Posterior cingulate gyrus (tissue), 11 donors: Measurements from ENCODE around the gene PPARA.

Source experiments
- DNase-seq, 10 donors: peaks; one replicate each; pipeline versions ENCODE4 v3.0.0 to v3.0.0-alpha.2; 2020 to 2021; ENCODE audit warnings: mixed read lengths in 3 of 10
- intact Hi-C: fragments of 100-400 bp; cut with DNase I; formaldehyde crosslinking; loops from one replicate; pipeline ENCODE4 v1.15.1; 2023

Gene PPARA

GRCh38 chr22:46139895-46140350 is 10.4 kb upstream of the PPARA start:
- DNase-seq: peak in 2 of 10 donors; percentile 59 to 64
- intact Hi-C loops: no loop called here

GRCh38 chr22:46140989-46141928 is 9.1 kb upstream of the PPARA start:
- intact Hi-C loops: no loop called here

GRCh38 chr22:46142548-46143490 is 7.5 kb upstream of the PPARA start:
- intact Hi-C loops: no loop called here
- peak in 4 of 10 donors; percentile 11 to 62 (median 52) for DNase-seq

More at GRCh38 chr22:46140989-46141928, 9.1 kb upstream of the PPARA start:
- peak in 2 of 10 donors; percentile 27 to 40 for DNase-seq

- DNase-seq: peak in 4 of 10 donors; percentile 2 to 58 (median 47)
- intact Hi-C loops: no loop called here
These were observed 6.7 kb upstream of the PPARA start for GRCh38 chr22:46143491-46144147.

GRCh38 chr22:46145361-46145851 is 4.9 kb upstream of the PPARA start:
- DNase-seq: peak in 4 of 10 donors; percentile 13 to 74 (median 62)
- intact Hi-C loops: no loop called here

GRCh38 chr22:46145896-46146295 is 4.4 kb upstream of the PPARA start:
- DNase-seq: peak in 3 of 10 donors; percentile 35 to 49 (median 39)
- intact Hi-C loops: no loop called here

- intact Hi-C loops: no loop called here
- DNase-seq: no peak
These were observed 4.0 kb upstream of the PPARA start for GRCh38 chr22:46146329-46146728.

- intact Hi-C loops: no loop called here
- DNase-seq: peak in 3 of 10 donors; percentile 50 to 79 (median 62)
These were observed 3.3 kb upstream of the PPARA start for GRCh38 chr22:46147061-46147460.

- DNase-seq: peak in 4 of 10 donors; percentile 26 to 79 (median 69)
- intact Hi-C loops: no loop called here
These were observed 2.7 kb upstream of the PPARA start for GRCh38 chr22:46147471-46148267.

GRCh38 chr22:46148336-46148735 is 2.0 kb upstream of the PPARA start:
- intact Hi-C loops: no loop called here

GRCh38 chr22:46148816-46149511 is 1.4 kb upstream of the PPARA start:
- intact Hi-C loops: no loop called here
- peak in 4 of 10 donors; percentile 27 to 82 (median 42) for DNase-seq

More at GRCh38 chr22:46148336-46148735, 2.0 kb upstream of the PPARA start:
- peak in 2 of 10 donors; percentile 25 to 48 for DNase-seq

GRCh38 chr22:46149512-46150033 is 753 bp upstream of the PPARA start:
- intact Hi-C loops: loop anchor here (1.0 kb wide), 1 partner anchor 147 kb away; the partner anchor contains the start of gene GTSE1
- DNase-seq: peak in 7 of 10 donors; percentile 20 to 91 (median 52)

GRCh38 chr22:46150655-46151477 is 540 bp downstream of the PPARA start:
- DNase-seq: peak in 5 of 10 donors; percentile 23 to 87 (median 74)
- intact Hi-C loops: loop anchor here (1.0 kb wide), 1 partner anchor 145 kb away; the partner anchor contains the start of gene GTSE1

GRCh38 chr22:46153930-46154329 is 3.6 kb downstream of the PPARA start:
- intact Hi-C loops: no loop called here

GRCh38 chr22:46156031-46156430 is 5.7 kb downstream of the PPARA start:
- DNase-seq: no peak
- intact Hi-C loops: no loop called here

More at GRCh38 chr22:46153930-46154329, 3.6 kb downstream of the PPARA start:
- no peak for DNase-seq

GRCh38 chr22:46158283-46158682 is 8.0 kb downstream of the PPARA start:
- intact Hi-C loops: no loop called here
- no peak for DNase-seq

GRCh38 chr22:46159212-46159611 is 8.9 kb downstream of the PPARA start:
- intact Hi-C loops: no loop called here
- DNase-seq: no peak
